ENCODE measurements around the gene ZNF831. TPM values are rescaled to one million over a fixed set of nuclear protein-coding genes. Genes with fewer than 3 reads are reported as not detected.

ZNF831 gene
- total and polyA plus RNA-seq, 10 of the 15 experiments (the other 5 are each of a cell fraction or from before 2014, with no cell fraction given) = 0.01 to 0.97 (median 0.23) TPM

GRCh38 chr20:59305908-59306655, 142.5 kb downstream of the ZNF831 start:
- Histone ChIP-seq H3K36me3 (ENCODE audit: control insufficient read depth in 2 of 2, insufficient read depth in 2 of 2, low read length in 1 of 2) (no peaks in the 10 kb centered on the region), H3K4me2 (ENCODE audit: control insufficient read depth, insufficient read depth) (no peak overlapping the region), H3K27me3 (replicated peaks in 1 of 2; ENCODE audit: control insufficient read depth in 2 of 2, insufficient read depth in 2 of 2, low read length in 1 of 2) (peaks cover 3 to 5% of the 10 kb centered on the region in 2 experiments; a peak in 3 of 4 replicates), H4K20me1 (ENCODE audit: control insufficient read depth, insufficient read depth) (no peaks in the 10 kb centered on the region), H3K9me3 (replicated peaks; ENCODE audit: control insufficient read depth, insufficient read depth, low read length) (no peaks in the 10 kb centered on the region), H3K27ac (ENCODE audit: control insufficient read depth, insufficient read depth) (no peak overlapping the region), H2AFZ (ENCODE audit: control insufficient read depth, low read depth, low read length) (no peak overlapping the region), H3K4me3 (no peak overlapping the region), H3K9ac (ENCODE audit: control insufficient read depth, insufficient read depth, low read length) (no peak overlapping the region), H3K4me1 (ENCODE audit: control insufficient read depth, insufficient read depth, low read length) (no peaks in the 10 kb centered on the region), H3K79me2 (ENCODE audit: control insufficient read depth, insufficient read depth, low read length) (no peaks in the 10 kb centered on the region)
- intact Hi-C loops (cut with micrococcal nuclease; ENCODE audit: unreplicated experiment) (no loop called here), in situ Hi-C loops (cut with MboI) (no loop called here)
- 15% methylated on average over 7 of the region's 7 CpGs for WGBS (ENCODE audit: insufficient coverage, insufficient replicate concordance, low lambda C conversion rate, missing lambda C conversion rate)
- no peak for ATAC-seq
- POLR2A ChIA-PET = no interaction called here
- CTCF ChIA-PET = no interaction called here
- SMC1A ChIA-PET (ENCODE audit: uncharacterized antibody, unreplicated experiment) = no interaction called here
- RAD21 ChIA-PET (ENCODE audit: unreplicated experiment) = no interaction called here
- no peak for FAIRE-seq
- BruUV-seq (replicated peaks) = no TSS peak
- no peak for TF ChIP-seq SREBF1 (IDR thresholded peaks at IDR 0.05; ENCODE audit: low read length)
- no peak for TF ChIP-seq RFX5 (IDR thresholded peaks at IDR 0.05; ENCODE audit: low read depth, low read length)
- TF ChIP-seq BRCA1 (IDR thresholded peaks at IDR 0.05; ENCODE audit: low read depth, low read length) = no peak
- no peak for TF ChIP-seq IRF4 (IDR thresholded peaks at IDR 0.05; ENCODE audit: low read depth, low read length)
- TF ChIP-seq MYC (IDR thresholded peaks at IDR 0.05; ENCODE audit: insufficient read depth, insufficient read length, insufficient replicate concordance, low read length, severe bottlenecking) = no peak
- TF ChIP-seq EGR1 (IDR thresholded peaks at IDR 0.05; ENCODE audit: borderline replicate concordance in 1 of 2, low read depth in 2 of 2, low read length in 2 of 2) = no peak
- TF ChIP-seq SUZ12 (IDR thresholded peaks at IDR 0.05; ENCODE audit: unreplicated experiment) = no peak
- no peak for TF ChIP-seq ETV6 (conservative IDR thresholded peaks at IDR 0.05 in 1 of 2, IDR thresholded peaks at IDR 0.05 in 1 of 2; ENCODE audit: borderline replicate concordance in 1 of 2, low read depth in 1 of 2)
- no peak for TF ChIP-seq BCL3 (IDR thresholded peaks at IDR 0.05; ENCODE audit: borderline replicate concordance, insufficient read depth, low read depth, low read length, poor library complexity, severe bottlenecking)
- TF ChIP-seq NR2C2 (IDR thresholded peaks at IDR 0.05; ENCODE audit: borderline replicate concordance, control insufficient read depth, insufficient read length, low read depth) = no peak
- no peak for TF ChIP-seq ASH2L (IDR thresholded peaks at IDR 0.05; ENCODE audit: borderline replicate concordance, low read depth)
- TF ChIP-seq NFYA (IDR thresholded peaks at IDR 0.05; ENCODE audit: borderline replicate concordance, low read depth, low read length) = no peak
- no peak for DNase-seq (ENCODE audit: low read depth, low spot score)

Measured in GM12878 (cell line).